Measurements from ENCODE around the gene CEP135. TPM values are rescaled to one million over a fixed set of nuclear protein-coding genes. Genes with fewer than 3 reads are reported as not detected.

The CEP135 gene
- total and polyA plus RNA-seq, 2 experiments from 2014 or later = 5.7 to 6.6 TPM

- TF ChIP-seq EZH2 (IDR thresholded peaks at IDR 0.05; ENCODE audit: insufficient read depth, poor library complexity, severe bottlenecking) = no peak
- no peak for TF ChIP-seq EZH2phosphoT487 (IDR thresholded peaks at IDR 0.05; ENCODE audit: insufficient read depth, low read depth)
- Histone ChIP-seq H3K36me3 (ENCODE audit: low read depth) (peaks cover 18% of the 10 kb centered on the region; the same call in 1 of the 2 replicates), H3K9me2 (ENCODE audit: insufficient read depth) (no peaks in the 10 kb centered on the region), H3F3A (ENCODE audit: insufficient read depth) (no peaks in the 10 kb centered on the region), H3K4me1 (ENCODE audit: insufficient read depth) (no peaks in the 10 kb centered on the region), H3K79me2 (ENCODE audit: insufficient read depth) (no peaks in the 10 kb centered on the region), H3K4me2 (ENCODE audit: unreplicated experiment) (no peak overlapping the region), H3K4me3 (no peak overlapping the region), H4K20me1 (ENCODE audit: insufficient read depth) (no peaks in the 10 kb centered on the region), H3K27me3 (replicated peaks; ENCODE audit: insufficient read depth) (no peaks in the 10 kb centered on the region), H3K9me3 (ENCODE audit: low read depth) (no peaks in the 10 kb centered on the region), H2AFZ (no peak overlapping the region), H3K27ac (no peak overlapping the region), H3K9ac (no peak overlapping the region)
- in situ Hi-C loops (cut with MboI) = no loop called here
- no peak for DNase-seq
- WGBS, 2 experiments (ENCODE audit: low coverage in 1 of 2, low lambda C conversion rate in 2 of 2, missing lambda C conversion rate in 2 of 2) = 94 to 95% methylated on average over 3 of the region's 3 CpGs
Measured at GRCh38 chr4:55979562-55979961, 30.8 kb downstream of the CEP135 start.

GRCh38 chr4:55980725-55981124, 32.0 kb downstream of the CEP135 start:
- no peak overlapping the region for H2AFZ ChIP-seq
- WGBS, 2 experiments (ENCODE audit: low coverage in 1 of 2, low lambda C conversion rate in 2 of 2, missing lambda C conversion rate in 2 of 2) = 96 to 99% methylated on average over 3 of the region's 3 CpGs
- TF ChIP-seq EZH2 (IDR thresholded peaks at IDR 0.05; ENCODE audit: insufficient read depth, poor library complexity, severe bottlenecking) (no peak), EZH2phosphoT487 (IDR thresholded peaks at IDR 0.05; ENCODE audit: insufficient read depth, low read depth) (no peak)
- in situ Hi-C loops (cut with MboI) = no loop called here
- H3K4me2 ChIP-seq (ENCODE audit: unreplicated experiment) = no peak overlapping the region
- no peaks in the 10 kb centered on the region for H3K27me3 ChIP-seq (replicated peaks; ENCODE audit: insufficient read depth)
- no peaks in the 10 kb centered on the region for H4K20me1 ChIP-seq (ENCODE audit: insufficient read depth)
- no peaks in the 10 kb centered on the region for H3K79me2 ChIP-seq (ENCODE audit: insufficient read depth)
- no peaks in the 10 kb centered on the region for H3K9me2 ChIP-seq (ENCODE audit: insufficient read depth)
- H3K4me1 ChIP-seq (ENCODE audit: insufficient read depth) = no peaks in the 10 kb centered on the region
- H3K9me3 ChIP-seq (ENCODE audit: low read depth) = no peaks in the 10 kb centered on the region
- H3F3A ChIP-seq (ENCODE audit: insufficient read depth) = no peaks in the 10 kb centered on the region
- H3K9ac ChIP-seq = no peak overlapping the region
- no peak overlapping the region for H3K27ac ChIP-seq
- DNase-seq = no peak
- peaks cover 18% of the 10 kb centered on the region; the same call in 1 of the 2 replicates for H3K36me3 ChIP-seq (ENCODE audit: low read depth)
- no peak overlapping the region for H3K4me3 ChIP-seq

- Histone ChIP-seq H3K27me3 (replicated peaks; ENCODE audit: insufficient read depth) (no peaks in the 10 kb centered on the region), H4K20me1 (ENCODE audit: insufficient read depth) (no peaks in the 10 kb centered on the region), H3K4me3 (no peak overlapping the region), H3K9me3 (ENCODE audit: low read depth) (no peaks in the 10 kb centered on the region), H3K9me2 (ENCODE audit: insufficient read depth) (no peaks in the 10 kb centered on the region), H3K4me1 (ENCODE audit: insufficient read depth) (no peaks in the 10 kb centered on the region), H3K4me2 (ENCODE audit: unreplicated experiment) (no peak overlapping the region), H3K27ac (no peak overlapping the region), H3K79me2 (ENCODE audit: insufficient read depth) (no peaks in the 10 kb centered on the region), H3K9ac (no peak overlapping the region), H3K36me3 (ENCODE audit: low read depth) (peaks cover 18% of the 10 kb centered on the region; the same call in 1 of the 2 replicates), H2AFZ (no peak overlapping the region), H3F3A (ENCODE audit: insufficient read depth) (no peaks in the 10 kb centered on the region)
- no peak for TF ChIP-seq EZH2phosphoT487 (IDR thresholded peaks at IDR 0.05; ENCODE audit: insufficient read depth, low read depth)
- TF ChIP-seq EZH2 (IDR thresholded peaks at IDR 0.05; ENCODE audit: insufficient read depth, poor library complexity, severe bottlenecking) = no peak
- in situ Hi-C loops (cut with MboI) = no loop called here
- DNase-seq = no peak
Measured at GRCh38 chr4:55982976-55983375, 34.2 kb downstream of the CEP135 start.

- no peaks in the 10 kb centered on the region for H4K20me1 ChIP-seq (ENCODE audit: insufficient read depth)
- no peak overlapping the region for H3K4me3 ChIP-seq
- H3K27ac ChIP-seq = no peak overlapping the region
- no peaks in the 10 kb centered on the region for H3K9me3 ChIP-seq (ENCODE audit: low read depth)
- no peaks in the 10 kb centered on the region for H3K27me3 ChIP-seq (replicated peaks; ENCODE audit: insufficient read depth)
- H3K9ac ChIP-seq = no peak overlapping the region
- in situ Hi-C loops (cut with MboI) = no loop called here
- H3K4me2 ChIP-seq (ENCODE audit: unreplicated experiment) = no peak overlapping the region
- H3K9me2 ChIP-seq (ENCODE audit: insufficient read depth) = no peaks in the 10 kb centered on the region
- no peaks in the 10 kb centered on the region for H3K36me3 ChIP-seq (ENCODE audit: low read depth)
- TF ChIP-seq EZH2 (IDR thresholded peaks at IDR 0.05; ENCODE audit: insufficient read depth, poor library complexity, severe bottlenecking) = no peak
- no peak overlapping the region for H2AFZ ChIP-seq
- no peaks in the 10 kb centered on the region for H3K4me1 ChIP-seq (ENCODE audit: insufficient read depth)
- H3K79me2 ChIP-seq (ENCODE audit: insufficient read depth) = no peaks in the 10 kb centered on the region
- DNase-seq = no peak
- no peaks in the 10 kb centered on the region for H3F3A ChIP-seq (ENCODE audit: insufficient read depth)
Measured at GRCh38 chr4:55989766-55990165, 41.0 kb downstream of the CEP135 start.

- DNase-seq = no peak
- Histone ChIP-seq H3F3A (ENCODE audit: insufficient read depth) (no peaks in the 10 kb centered on the region), H3K9me3 (ENCODE audit: low read depth) (no peaks in the 10 kb centered on the region), H3K4me1 (ENCODE audit: insufficient read depth) (no peaks in the 10 kb centered on the region), H4K20me1 (ENCODE audit: insufficient read depth) (no peaks in the 10 kb centered on the region), H3K4me3 (no peak overlapping the region), H3K27me3 (replicated peaks; ENCODE audit: insufficient read depth) (no peaks in the 10 kb centered on the region), H3K27ac (no peak overlapping the region), H3K79me2 (ENCODE audit: insufficient read depth) (no peaks in the 10 kb centered on the region), H3K9ac (no peak overlapping the region), H3K4me2 (ENCODE audit: unreplicated experiment) (no peak overlapping the region), H3K9me2 (ENCODE audit: insufficient read depth) (no peaks in the 10 kb centered on the region), H3K36me3 (ENCODE audit: low read depth) (no peaks in the 10 kb centered on the region; the same call in 1 of the 2 replicates), H2AFZ (no peak overlapping the region)
- in situ Hi-C loops (cut with MboI) = no loop called here
- 100% methylated on average over 3 of the region's 3 CpGs for WGBS, 2 experiments (ENCODE audit: low coverage in 1 of 2, low lambda C conversion rate in 2 of 2, missing lambda C conversion rate in 2 of 2)
- TF ChIP-seq EZH2phosphoT487 (IDR thresholded peaks at IDR 0.05; ENCODE audit: insufficient read depth, low read depth) = no peak
- no peak for TF ChIP-seq EZH2 (IDR thresholded peaks at IDR 0.05; ENCODE audit: insufficient read depth, poor library complexity, severe bottlenecking)
Measured at GRCh38 chr4:55993994-55994663, 45.4 kb downstream of the CEP135 start.
